Neural cell (in vitro differentiated cells): ENCODE measurements around the gene SMU1.

Source experiments
- EP300 ChIP-seq: fragments of 450-650 bp; conservative IDR thresholded peaks from 2 replicates; pipeline ENCODE4 v1.6.1; 2014; ENCODE audit warnings: antibody characterized with exemption, mild to moderate bottlenecking, moderate library complexity; ENCODE audit not compliant: poor library complexity, severe bottlenecking
- MXI1 ChIP-seq: fragments of 450-650 bp; conservative IDR thresholded peaks from 2 replicates; pipeline ENCODE4 v1.6.1; 2014; ENCODE audit warnings: antibody characterized with exemption, mild to moderate bottlenecking; ENCODE audit not compliant: poor library complexity, severe bottlenecking
- POLR2AphosphoS5 ChIP-seq: IDR thresholded peaks from 2 replicates; pipeline ENCODE4 v1.6.1; 2012
- RAD21 ChIP-seq: fragments of 450-650 bp; conservative IDR thresholded peaks from 2 replicates; pipeline ENCODE4 v1.6.1; 2014; ENCODE audit warnings: antibody characterized with exemption, mild to moderate bottlenecking, moderate library complexity
- SMC3 ChIP-seq: fragments of 450-650 bp; conservative IDR thresholded peaks from 2 replicates; pipeline ENCODE4 v1.6.1; 2014; ENCODE audit warnings: antibody characterized with exemption, mild to moderate bottlenecking, moderate library complexity; ENCODE audit not compliant: poor library complexity
- TAF1 ChIP-seq: IDR thresholded peaks from 2 replicates; pipeline ENCODE4 v1.6.1; 2012; ENCODE audit warnings: low read depth
- TF ChIP-seq, protein P1 (sequence below): fragments of 450-650 bp; IDR thresholded peaks from 2 replicates; pipeline ENCODE4 v1.5.1; 2014; ENCODE audit warnings: antibody characterized with exemption, mild to moderate bottlenecking, moderate library complexity; ENCODE audit not compliant: poor library complexity, severe bottlenecking
- TF ChIP-seq, protein P2 (sequence below): IDR thresholded peaks from 2 replicates; pipeline ENCODE4 v1.6.1; 2012; ENCODE audit warnings: borderline replicate concordance

DNA sequence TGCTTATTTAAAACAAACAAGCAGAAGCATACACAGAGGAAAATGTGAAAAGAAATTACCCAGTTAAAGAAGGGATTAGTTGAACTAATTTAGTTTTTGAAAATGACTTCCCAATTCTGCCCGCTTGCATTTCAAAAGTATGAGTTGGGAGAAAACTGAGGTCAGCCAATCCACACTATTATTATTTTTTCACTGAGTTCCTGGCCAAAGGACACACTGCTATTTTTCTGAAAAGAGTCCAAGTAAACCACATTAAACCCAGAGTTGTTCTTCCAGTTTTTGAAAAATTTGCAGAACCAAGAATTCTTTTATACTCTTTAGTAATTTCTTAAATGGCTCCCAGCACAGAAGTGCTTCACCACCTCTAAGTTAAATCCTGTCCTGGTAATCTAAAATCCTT is 7.5 kb downstream of the SMU1 start:
- TF ChIP-seq, protein P1, sequence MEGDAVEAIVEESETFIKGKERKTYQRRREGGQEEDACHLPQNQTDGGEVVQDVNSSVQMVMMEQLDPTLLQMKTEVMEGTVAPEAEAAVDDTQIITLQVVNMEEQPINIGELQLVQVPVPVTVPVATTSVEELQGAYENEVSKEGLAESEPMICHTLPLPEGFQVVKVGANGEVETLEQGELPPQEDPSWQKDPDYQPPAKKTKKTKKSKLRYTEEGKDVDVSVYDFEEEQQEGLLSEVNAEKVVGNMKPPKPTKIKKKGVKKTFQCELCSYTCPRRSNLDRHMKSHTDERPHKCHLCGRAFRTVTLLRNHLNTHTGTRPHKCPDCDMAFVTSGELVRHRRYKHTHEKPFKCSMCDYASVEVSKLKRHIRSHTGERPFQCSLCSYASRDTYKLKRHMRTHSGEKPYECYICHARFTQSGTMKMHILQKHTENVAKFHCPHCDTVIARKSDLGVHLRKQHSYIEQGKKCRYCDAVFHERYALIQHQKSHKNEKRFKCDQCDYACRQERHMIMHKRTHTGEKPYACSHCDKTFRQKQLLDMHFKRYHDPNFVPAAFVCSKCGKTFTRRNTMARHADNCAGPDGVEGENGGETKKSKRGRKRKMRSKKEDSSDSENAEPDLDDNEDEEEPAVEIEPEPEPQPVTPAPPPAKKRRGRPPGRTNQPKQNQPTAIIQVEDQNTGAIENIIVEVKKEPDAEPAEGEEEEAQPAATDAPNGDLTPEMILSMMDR = no peak
- TF ChIP-seq POLR2AphosphoS5 = no peak
- no peak for TF ChIP-seq RAD21
- no peak for TF ChIP-seq MXI1
- TF ChIP-seq EP300 = no peak
- TF ChIP-seq, protein P2, sequence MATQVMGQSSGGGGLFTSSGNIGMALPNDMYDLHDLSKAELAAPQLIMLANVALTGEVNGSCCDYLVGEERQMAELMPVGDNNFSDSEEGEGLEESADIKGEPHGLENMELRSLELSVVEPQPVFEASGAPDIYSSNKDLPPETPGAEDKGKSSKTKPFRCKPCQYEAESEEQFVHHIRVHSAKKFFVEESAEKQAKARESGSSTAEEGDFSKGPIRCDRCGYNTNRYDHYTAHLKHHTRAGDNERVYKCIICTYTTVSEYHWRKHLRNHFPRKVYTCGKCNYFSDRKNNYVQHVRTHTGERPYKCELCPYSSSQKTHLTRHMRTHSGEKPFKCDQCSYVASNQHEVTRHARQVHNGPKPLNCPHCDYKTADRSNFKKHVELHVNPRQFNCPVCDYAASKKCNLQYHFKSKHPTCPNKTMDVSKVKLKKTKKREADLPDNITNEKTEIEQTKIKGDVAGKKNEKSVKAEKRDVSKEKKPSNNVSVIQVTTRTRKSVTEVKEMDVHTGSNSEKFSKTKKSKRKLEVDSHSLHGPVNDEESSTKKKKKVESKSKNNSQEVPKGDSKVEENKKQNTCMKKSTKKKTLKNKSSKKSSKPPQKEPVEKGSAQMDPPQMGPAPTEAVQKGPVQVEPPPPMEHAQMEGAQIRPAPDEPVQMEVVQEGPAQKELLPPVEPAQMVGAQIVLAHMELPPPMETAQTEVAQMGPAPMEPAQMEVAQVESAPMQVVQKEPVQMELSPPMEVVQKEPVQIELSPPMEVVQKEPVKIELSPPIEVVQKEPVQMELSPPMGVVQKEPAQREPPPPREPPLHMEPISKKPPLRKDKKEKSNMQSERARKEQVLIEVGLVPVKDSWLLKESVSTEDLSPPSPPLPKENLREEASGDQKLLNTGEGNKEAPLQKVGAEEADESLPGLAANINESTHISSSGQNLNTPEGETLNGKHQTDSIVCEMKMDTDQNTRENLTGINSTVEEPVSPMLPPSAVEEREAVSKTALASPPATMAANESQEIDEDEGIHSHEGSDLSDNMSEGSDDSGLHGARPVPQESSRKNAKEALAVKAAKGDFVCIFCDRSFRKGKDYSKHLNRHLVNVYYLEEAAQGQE = no peak
- TF ChIP-seq SMC3 = no peak
- TF ChIP-seq TAF1 = no peak
